ENCODE measurements around the gene TACC2.
"Not testable (repeated sequence)": the region's sequence is repeated elsewhere in the genome, so short reads cannot be mapped to it uniquely, and the experiment has no call there.

Gene TACC2

DNA sequence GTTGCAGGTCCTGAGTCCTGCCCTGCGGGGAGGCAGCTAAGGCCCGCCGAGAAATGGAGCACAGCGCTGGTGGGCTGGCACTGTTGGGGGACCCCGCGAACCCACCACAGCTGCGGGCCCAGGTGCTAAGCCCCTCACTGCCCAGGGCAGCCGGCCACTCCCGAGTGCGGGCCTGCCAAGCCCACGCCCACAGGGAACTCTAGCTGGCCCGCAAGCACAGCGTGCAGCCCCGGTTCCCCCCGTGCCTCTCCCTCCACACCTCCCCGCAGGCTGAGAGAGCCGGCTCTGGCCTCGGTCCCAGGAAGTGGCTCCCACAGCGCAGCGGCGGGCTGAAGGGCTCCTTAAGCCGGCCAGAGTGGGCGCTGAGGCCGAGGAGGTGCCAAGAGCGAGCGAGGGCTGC is 10.5 kb upstream of the TACC2 start:
- no peak for DNase-seq (ENCODE audit: low read depth in 2 of 3, low spot score in 1 of 3)

DNA sequence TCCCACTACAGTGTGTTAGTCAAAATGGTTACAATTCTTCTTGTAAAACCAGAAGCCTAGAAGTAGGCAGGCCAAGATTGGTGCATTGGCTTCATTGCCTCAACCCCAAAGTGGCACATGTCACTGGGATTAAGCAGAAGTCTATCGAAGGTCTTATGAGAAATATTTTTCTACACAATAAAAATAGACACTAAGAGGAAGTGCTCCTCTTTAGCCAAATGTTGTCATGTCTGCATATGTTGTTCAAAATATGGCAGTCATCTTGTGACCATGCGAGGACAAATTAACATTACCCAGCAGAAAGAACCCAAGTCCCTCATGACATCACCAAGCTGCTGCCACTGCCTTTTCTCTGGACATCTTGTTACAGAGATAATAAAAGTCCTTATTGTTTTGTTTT is 7.6 kb upstream of the TACC2 start:
- DNase-seq (ENCODE audit: low read depth in 2 of 3, low spot score in 1 of 3): no peak

DNA sequence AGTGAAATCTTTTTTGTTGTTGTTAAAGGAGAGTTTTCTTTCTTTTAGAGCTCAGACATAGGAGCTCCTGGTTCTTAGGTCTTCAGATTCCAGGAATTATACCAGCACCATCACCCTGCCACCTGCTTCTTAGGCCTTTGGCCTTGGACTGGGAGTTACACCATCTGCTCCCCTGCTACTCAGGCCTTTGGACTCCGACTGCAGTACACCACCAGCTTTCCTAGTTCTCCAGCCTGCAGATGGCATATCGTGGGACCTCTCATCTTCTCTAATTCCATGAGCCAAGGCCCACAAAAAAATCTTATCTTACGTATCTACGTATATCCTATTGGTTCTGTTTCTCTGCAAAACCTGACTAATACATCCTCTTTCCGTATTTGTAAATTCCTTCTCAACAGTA is 5.1 kb upstream of the TACC2 start:
- DNase-seq (ENCODE audit: low read depth in 2 of 3, low spot score in 1 of 3): no peak

DNA sequence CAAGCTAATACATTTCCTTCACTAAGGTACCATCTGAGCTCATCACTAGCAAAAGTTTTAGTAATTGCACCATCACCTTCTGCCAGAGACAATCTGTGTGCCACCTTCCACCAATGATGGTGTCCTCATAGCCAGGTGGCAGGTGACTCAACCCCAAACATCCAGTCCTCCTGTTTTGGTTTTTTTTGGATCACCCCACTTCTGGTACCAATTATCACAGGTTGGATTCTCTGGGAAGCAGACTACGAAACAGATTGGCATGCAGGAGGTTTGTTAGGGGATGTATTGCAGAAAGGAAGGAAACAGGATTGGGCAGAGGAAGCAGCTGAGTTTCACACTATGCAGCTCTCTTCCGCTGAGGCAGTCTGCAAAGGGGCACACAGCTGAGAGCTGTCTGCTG is 4.5 kb upstream of the TACC2 start:
- no peak for DNase-seq (ENCODE audit: low read depth in 2 of 3, low spot score in 1 of 3)

DNA sequence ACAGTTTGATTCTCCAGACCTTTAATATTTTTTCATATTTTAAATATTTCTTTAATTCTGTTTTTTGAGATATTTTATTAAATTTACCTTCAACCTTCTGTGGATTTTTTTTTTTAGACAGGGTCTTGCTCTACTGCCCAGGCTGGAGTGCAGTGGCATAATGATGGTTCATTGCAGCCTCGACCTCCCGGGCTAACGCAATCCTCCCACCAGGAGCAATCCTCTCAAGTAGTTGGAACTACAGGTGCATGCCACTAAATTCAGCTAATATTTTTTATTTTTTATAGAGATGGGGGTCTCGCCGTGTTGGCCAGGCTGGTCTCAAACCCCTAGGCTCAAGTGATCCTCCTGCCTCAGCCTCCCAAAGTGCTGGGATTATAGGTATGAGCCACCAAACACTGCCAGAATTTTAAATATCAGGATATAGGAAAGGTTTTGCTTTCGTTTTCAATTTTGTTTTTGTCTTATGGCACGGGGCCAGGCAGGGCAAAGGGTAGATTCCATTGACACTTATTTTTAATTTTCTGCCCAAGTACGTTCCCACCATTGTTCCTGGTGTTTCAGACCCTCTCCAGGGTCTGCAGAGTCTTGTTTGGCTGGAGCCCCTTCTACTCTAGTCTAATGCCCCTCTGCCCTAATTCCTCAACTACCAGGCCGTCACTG is 1.2 kb downstream of the TACC2 start:
- DNase-seq (ENCODE audit: low read depth in 2 of 3, low spot score in 1 of 3): no peak

DNA sequence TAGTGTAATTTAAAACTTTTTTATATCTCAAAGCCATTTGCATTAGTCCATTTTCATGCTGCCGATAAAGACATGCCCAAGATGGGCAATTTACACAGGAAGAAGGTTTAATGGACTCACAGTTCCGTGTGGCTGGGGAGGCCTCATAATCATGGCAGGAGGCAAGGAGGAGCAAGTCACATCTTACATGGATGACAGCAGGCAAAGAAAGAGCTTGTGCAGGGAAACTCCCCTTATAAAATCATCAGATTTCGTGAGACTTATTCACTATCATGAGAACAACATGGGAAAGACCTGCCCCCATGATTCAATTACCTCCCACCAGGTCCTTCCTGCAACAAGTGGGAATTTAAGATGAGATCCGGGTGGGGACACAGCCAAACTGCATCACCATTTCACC is 2.8 kb downstream of the TACC2 start:
- DNase-seq (ENCODE audit: low read depth in 2 of 3, low spot score in 1 of 3): not testable (repeated sequence)

DNA sequence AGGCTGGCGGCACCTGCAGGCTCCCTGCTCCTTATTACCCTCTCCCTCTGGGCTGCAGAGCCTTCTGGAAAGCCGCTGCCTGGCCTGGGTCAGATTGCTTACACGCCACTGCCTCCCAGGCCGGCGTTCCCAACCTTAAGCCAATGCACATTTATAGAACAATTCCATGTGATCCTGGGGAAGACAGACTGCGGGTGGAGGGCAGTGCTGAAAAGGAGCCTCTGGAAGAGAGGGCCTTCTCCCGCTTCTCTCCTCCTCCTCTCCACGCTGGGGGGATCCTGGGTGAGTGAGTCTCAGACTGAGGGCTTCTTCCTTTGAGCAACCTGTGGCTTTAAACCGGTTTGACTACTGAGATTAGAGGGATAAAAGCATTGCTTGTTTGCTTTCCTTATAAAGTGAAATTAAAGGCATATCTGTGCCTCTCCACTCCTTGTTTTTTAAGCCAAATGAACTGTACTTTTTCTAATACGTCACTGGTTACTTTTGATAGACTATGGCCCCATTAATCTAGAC is 5.5 kb downstream of the TACC2 start:
- no peak for DNase-seq (ENCODE audit: low read depth in 2 of 3, low spot score in 1 of 3)

DNA sequence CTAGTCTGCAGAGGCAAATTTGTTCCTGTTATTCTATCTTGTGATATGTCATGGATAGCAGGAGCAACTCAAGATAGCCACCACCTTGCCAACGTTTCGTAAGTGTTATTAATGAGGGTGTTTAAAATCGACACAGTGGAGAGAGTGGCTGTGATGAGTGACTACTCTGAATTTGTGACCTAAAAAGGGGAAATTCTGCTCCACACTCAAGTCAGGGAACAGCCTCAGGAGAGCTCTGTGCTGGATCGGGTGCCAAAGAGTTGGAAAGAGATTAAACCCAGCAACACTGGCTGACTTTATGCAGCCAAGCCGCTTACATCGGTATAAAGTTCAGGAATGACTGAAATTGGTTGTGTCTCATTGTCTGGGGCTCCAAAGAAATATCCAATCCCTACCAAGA is 9.5 kb downstream of the TACC2 start:
- DNase-seq (ENCODE audit: low read depth in 2 of 3, low spot score in 1 of 3): no peak

DNA sequence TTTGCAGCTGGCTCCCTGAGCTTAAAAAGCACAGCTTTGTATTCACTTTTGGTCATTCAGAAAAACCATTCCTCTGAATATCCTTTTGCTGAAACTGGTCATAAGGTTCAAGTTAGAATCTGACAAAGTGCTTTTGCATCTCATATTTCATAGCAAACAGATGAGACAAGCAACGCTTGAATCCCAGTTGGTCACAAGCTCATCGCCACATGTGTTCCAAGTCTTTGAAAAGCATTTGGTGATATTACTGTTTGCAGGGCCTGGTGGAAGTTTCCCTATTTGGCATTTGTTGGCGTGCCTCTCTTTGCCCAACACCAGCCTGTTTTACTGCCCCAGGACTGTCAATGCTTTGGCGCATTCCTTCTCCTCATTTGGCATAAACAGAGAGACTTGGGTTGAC is 10.3 kb downstream of the TACC2 start:
- no peak for DNase-seq (ENCODE audit: low read depth in 2 of 3, low spot score in 1 of 3)

DNA sequence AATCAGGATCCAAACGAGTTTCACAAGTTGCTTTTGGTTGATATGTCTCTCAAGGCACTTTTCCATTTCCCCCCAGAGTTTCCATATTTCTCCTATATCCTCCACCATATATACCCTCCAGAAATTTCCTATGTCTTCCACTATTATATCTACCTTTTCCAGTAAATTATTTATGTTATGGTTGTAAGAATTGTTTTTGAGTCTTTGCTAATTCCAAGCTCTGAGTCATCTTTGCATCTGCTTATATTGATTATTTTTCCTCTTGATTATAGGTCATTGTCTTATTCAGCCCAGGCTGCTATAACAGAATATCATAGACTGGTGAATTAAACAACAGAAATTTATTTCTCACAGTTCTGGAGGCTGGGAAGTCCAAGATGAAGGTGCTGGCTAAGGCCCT is 12.7 kb downstream of the TACC2 start:
- no peak for DNase-seq (ENCODE audit: low read depth in 2 of 3, low spot score in 1 of 3)

DNA sequence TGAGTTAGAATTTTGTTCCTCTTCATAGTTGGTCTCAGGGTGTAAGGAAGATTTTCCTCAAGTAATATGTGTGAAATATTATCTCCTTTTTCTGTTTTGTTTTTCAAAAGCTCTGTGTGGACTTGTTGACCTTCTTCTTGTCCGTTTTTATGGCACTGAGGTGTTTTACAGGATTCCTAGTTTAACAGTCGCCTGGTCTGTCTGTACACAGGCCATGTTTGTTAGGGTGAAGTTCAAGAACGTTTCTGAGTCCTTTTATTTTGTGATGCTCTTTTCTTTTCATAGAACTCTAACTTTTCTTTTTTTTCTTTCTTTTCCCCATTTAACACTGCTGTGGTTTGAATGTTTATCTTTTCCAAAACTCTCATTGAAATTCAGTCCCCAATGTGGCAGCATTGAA is 18.5 kb downstream of the TACC2 start:
- DNase-seq (ENCODE audit: low read depth in 2 of 3, low spot score in 1 of 3): no peak

DNA sequence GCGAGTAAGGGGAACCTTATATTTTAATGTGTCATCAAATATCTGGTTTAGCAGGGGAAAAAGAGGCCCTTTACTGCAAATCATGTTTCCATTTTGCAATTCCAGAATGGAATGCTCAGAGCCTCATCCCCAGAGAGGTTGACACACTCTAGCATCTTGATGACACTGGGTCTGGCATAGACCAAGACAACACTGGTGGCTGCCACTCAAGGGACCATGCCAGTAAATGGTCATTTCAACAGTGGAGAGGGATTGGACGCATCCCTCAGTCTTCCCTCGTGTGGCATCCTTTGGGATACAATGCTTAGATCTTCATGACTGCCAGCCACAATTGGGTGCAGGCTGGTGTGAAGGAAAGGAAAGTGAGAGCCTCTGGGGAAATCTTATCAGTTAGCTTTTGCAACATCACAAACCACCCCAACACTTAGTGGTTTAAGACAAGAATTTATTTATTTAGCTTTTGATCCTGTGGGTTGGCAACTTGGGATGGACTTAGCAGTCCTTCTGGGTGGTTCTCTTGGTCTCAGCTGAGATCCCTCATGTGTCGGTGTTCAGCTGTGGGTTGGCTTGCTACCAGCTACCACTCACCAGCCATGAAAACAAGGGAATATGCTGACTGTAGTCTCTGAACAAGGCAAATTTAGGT is 21.6 kb downstream of the TACC2 start:
- no peak for DNase-seq (ENCODE audit: low read depth in 2 of 3, low spot score in 1 of 3)

DNA sequence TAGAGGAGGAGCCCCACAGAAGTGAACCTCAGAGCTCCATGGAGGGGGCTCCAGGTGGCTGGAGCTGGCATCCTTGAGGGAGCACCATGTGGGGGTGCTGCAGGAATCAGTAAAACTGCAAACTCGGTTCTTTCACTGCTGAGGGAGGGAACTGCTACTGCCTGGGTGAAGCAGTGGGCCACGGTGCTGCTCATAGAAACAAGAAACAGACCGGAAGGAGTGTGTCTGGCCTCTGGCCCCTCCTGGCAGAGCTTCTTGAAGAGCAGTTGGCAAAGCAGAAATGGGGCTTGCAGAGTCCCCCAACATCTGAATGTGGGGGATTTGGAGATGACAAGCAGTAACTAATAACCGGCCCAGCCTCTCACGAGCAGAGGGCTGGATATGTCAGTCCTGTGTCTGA is 23.8 kb downstream of the TACC2 start:
- no peak for DNase-seq (ENCODE audit: low read depth in 2 of 3, low spot score in 1 of 3)

DNA sequence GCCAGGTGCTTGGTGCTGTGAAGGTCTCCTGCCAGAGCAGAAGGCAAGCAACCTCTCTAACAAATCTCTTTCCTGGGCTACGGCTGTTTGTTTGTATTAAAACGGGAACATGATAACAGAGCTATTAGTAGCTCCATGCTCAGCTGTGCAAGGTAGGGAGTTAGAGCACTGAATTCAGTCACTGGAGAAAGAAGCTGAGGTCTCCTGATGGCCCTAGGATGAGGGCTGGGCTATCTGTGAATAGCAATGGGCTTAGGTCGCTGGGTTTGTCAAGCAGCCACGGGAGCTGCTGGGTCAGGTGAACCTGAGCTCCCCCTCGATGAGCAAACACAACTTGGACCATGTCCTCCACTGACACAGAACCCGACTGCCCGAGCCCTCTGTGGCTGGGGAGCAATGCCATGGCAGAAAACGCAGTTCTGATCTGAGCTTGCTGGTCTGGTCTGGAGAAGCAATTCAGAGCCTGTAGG is 24.4 kb downstream of the TACC2 start:
- no peak for DNase-seq (ENCODE audit: low read depth in 2 of 3, low spot score in 1 of 3)

DNA sequence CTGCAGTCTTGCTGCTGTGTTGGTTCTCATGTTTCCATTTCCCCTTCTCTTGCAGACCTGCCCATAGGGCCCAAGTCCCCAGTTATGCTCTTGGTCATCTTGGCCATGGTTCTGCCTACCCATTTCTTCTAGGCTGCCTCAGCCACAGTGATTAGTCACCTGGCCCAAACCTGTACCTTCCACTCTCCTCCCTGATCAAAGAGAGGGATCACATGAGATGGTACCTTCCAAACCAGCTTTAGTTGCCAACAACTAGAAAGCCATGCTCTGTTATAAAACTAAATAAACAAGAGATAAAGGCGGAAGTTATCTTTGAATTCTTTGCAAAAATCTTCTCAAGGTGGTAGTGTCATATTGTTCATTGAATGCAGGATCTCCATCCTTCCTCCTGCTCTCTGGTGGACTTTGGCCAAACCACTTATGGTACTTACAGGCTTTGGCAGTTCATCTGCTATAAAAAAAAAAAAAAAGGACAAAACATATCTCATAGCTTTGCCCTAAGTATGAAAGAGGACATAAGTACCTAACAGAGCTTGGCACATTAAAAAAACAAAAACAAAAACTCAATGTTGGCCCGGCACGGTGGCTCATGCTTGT is 25.8 kb downstream of the TACC2 start:
- no peak for DNase-seq (ENCODE audit: low read depth in 2 of 3, low spot score in 1 of 3)

DNA sequence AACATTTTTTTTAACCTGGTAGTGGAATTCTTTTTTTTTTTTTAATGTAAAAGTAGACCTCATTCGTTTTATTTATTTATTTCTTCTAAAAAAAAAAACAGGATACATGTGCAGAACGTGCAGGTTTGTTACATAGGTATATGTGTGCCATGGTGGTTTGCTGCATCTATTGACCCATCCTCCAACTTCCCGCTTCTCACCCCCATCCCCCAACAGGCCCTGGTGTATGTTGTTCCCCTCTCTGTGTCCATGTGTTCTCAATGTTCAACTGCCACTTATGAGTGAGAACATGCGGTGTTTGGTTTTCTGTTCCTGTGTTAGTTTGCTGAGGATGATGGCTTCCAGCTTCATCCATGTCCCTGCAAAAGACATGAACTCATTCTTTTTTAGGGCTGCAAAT is 29.0 kb downstream of the TACC2 start:
- DNase-seq (ENCODE audit: low read depth in 2 of 3, low spot score in 1 of 3): not testable (repeated sequence)

DNA sequence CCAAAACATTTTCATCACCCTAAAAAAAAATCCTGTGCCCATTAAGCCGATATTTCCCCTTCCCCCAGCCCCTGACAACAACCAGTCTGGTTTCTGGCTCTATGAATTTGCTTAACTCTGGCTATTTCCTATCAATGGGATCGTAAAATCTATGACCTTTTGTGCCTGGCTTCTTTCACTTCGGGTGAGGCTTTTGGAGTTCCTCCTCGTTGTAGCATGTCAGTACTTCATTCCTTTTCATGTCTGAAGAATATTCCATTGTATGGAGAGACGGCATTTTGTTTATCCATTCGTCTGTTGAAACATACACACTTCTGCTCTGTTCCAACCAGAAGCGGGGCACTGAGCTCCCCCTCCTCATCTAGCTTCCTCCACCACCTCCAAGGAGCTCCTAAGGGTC is 29.5 kb downstream of the TACC2 start:
- no peak for DNase-seq (ENCODE audit: low read depth in 2 of 3, low spot score in 1 of 3)

DNA sequence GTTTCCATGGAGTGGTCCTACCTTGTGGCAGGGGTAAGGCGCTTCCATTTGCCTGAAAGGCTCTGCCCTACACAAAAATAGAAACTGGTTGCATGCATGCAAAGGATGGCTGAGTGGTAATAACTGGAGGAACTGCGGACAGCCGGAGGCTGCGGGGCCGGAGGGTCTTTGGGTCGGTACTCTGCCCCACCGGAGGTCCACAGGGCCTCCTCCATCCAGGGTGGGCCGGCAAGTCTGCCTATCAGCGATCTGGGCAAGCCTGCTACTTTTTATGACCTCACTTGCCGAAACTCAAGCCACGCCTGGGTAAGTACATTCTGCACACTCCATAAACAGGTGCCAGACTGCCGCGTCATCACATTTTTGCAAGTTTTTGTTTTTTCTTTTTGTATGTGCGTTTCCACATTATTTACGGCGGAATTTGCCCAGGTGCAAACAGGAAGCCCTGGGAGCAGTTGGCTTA is 30.0 kb downstream of the TACC2 start:
- DNase-seq (ENCODE audit: low read depth in 2 of 3, low spot score in 1 of 3): no peak

DNA sequence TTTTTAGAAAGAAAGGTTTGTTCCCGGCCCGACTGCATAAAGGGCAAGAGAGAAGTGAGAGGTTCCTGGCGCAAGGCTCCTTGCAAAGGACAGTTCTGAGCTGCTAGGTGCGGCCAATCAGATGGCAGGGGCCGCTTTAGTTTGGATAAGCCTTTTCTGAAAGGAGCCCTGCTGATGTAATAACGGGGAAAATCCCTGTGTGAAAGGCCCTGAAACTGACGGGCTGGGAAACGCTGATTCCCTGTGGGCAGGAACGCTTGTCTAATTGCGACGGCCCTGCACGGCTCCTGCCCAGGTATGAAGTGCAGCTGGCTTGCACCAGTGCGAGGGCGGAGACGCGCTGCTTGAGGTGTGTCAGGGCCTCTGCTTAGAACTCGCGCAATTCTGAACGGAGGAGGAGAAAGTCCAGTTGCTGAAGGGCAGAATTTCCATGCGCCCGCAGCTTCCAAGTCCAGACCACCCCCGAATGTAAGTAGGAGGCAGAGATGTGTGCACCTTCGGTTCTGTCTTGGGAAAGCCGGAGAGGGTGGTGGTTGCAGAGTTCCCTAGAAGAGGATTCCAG is 30.5 kb downstream of the TACC2 start:
- no peak for DNase-seq (ENCODE audit: low read depth in 2 of 3, low spot score in 1 of 3)

DNA sequence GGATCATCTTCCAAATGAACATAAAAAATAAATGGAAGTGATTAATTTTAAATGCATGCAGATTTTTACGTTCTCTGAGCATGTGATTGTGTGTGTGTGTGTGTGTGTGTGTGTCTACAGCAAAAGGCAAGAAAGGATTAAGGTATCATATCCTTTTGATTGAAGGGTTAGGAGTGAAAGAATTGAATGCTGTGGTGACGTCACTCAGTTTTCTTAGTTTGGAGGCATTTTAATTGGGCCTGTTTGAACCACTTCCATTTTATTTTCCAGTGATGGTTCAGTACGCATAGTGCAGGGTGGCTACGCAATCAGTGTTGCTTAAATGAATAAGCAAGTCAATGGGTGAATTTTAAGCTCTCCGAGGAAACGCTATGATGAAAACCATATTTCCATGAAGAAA is 31.3 kb downstream of the TACC2 start:
- no peak for DNase-seq (ENCODE audit: low read depth in 2 of 3, low spot score in 1 of 3)

DNA sequence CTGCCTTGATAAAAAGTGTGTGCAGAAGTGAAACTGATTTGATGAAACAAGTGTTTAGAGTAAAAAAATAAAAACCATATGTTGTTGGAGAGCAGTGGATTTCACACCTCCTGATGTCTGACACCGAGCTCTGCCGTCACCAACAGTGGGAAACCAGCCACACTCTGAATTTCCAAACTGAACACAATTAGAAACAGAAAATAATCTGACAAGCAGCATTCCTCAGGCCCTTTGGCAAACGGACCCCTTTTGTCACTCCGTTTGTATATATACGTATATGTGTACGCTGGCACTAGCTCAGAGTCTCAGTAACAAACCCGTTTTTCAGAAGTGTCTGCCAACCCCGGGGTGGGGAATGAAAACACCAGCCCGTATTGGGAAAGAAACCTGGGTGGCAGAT is 32.4 kb downstream of the TACC2 start:
- no peak for DNase-seq (ENCODE audit: low read depth in 2 of 3, low spot score in 1 of 3)

DNA sequence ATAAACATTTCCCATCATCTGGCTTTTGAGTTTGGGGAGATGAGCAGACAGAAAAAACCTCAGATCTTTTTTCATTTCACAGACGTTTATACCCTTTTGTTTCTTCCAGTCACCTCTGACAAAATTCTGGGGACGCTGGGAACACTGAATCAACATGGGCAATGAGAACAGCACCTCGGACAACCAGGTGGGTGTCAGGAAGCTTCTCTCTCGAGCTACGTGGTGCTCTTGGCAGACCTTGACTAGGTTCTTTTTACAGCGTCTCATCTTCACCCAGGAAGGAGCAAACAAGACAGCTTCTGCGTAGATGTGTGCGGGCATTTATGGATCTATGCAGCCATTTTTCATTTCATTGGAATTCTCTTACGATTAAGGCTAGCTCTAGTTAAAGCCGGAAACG is 32.9 kb downstream of the TACC2 start:
- DNase-seq (ENCODE audit: low read depth in 2 of 3, low spot score in 1 of 3): no peak
